ENCODE data around the gene MLNR.

GRCh38 chr13:49240017-49240416 is 19.9 kb downstream of the MLNR start:
- TF ChIP-seq CTCF (IDR thresholded peaks at IDR 0.05) (no peak), IRF1 (CRISPR knock-in tag; IDR thresholded peaks at IDR 0.05) (no peak), ZNF121 (CRISPR knock-in tag; IDR thresholded peaks at IDR 0.05) (no peak)
